ENCODE data around the gene MEAF6.

The MEAF6 gene

GRCh38 chr1:37471345-37472231 is 43.0 kb downstream of the MEAF6 start:
- DNase-seq, result no peak

- DNase-seq, result no peak
These were observed 45.2 kb downstream of the MEAF6 start for GRCh38 chr1:37469386-37469785.

GRCh38 chr1:37468037-37468436 is 46.5 kb downstream of the MEAF6 start:
- no peak for DNase-seq

- no peak for DNase-seq
These were observed 48.7 kb downstream of the MEAF6 start for GRCh38 chr1:37465593-37466517.

- no peak for DNase-seq
These were observed 50.1 kb downstream of the MEAF6 start for GRCh38 chr1:37464443-37464842.

DNA sequence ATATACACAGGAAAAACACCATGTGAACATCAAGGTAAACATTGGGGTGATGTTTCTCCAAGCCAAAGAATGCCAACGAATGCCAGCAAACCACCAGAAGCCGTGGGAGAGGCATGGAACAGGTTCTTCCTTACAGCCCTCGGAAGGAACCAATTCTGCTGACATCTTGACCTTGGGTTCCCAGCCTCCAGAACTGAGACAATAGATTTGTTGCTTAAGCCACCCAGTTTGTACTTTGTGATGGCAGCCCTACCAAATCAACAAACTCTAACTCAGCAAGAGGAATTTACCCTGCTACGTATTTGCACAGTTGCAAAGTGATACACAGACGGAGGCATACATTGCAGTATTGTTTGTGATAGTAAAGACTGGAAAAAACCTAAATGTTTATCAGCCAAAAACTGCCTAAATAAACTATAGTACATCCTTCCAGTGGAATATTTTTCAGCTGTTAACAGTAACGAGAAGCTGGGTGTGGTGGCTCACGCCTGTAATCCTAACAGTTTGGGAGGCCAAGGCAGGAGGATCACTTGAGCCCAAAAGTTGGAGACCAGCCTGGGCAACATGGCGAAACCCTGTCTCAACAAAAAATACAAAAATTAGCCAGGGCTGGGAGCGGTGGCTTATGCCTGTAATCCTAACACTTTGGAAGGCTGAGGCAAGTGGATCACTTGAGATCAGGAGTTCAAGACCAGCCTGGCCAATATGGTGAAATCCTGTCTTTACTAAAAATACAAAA is 52.7 kb downstream of the MEAF6 start:
- DNase-seq, result no peak

DNA sequence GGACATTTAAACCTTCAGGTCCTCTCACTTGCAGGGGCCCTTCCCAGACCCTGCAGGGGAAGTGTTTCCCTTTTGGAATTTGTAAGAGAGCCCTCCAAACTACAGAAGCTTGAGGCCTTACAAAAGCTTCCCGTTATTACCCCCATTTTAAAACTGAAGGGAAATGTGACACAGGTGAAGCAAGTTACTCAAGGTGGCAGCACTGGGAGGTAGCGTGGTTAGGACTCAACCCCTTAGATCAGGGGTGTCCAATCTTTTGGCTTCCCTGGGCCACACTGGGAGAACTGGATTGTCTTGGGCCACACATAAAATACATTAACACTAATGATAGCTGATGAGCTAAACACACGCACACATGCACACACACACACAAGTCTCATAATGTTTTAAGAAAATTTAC is 56.0 kb downstream of the MEAF6 start:
- DNase-seq, result no peak

- no peak for DNase-seq
These were observed 58.0 kb downstream of the MEAF6 start for GRCh38 chr1:37456614-37457013.

- no peak for DNase-seq
These were observed 59.0 kb downstream of the MEAF6 start for GRCh38 chr1:37455516-37455915.

- DNase-seq, result no peak
These were observed 60.9 kb downstream of the MEAF6 start for GRCh38 chr1:37453647-37454046.

- DNase-seq, result no peak
These were observed 62.1 kb downstream of the MEAF6 start for GRCh38 chr1:37452416-37452815.

GRCh38 chr1:37449936-37450335 is 64.6 kb downstream of the MEAF6 start:
- no peak for DNase-seq

- no peak for DNase-seq
These were observed 65.7 kb downstream of the MEAF6 start for GRCh38 chr1:37448691-37449417.

- DNase-seq, result no peak
These were observed 66.4 kb downstream of the MEAF6 start for GRCh38 chr1:37448185-37448584.

DNA sequence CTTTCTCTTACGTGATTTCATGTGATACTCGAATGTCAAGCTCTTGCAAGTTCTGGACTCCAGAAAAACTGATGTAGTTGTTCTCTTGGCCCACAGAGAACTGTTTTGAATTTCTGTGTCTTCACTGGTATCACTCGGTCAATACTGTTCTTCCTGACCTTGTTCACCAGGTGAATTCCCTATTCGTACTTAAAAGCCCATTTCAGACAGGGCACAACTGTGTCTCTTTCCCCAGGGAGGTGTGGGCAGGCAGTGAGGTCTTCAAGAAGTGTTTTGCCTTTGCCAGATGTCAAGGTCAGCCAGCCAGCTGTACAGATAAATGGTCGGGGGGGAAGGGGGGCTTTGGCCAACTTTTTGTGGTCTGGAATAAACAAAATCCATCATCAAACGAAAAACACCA is 67.7 kb downstream of the MEAF6 start:
- DNase-seq, result no peak

- DNase-seq, result no peak
These were observed 71.9 kb downstream of the MEAF6 start for GRCh38 chr1:37442644-37443043.
